GM19043 (cell line): Measurements from ENCODE around the gene PCBP2.
A peak's percentile ranks its signal among the peaks of the same experiment; 100 is the strongest.
"Not testable (repeated sequence)": the region's sequence is repeated elsewhere in the genome, so short reads cannot be mapped to it uniquely, and the experiment has no call there.

ENCODE experiments used
- ATAC-seq: cut with Tn5 transposase; IDR thresholded peaks from one replicate; pipeline ENCODE4 v1.9.1; 2021; ENCODE audit warnings: low read depth; ENCODE audit not compliant: unreplicated experiment

The PCBP2 gene

GRCh38 chr12:53439582-53439981 is 12.3 kb upstream of the PCBP2 start:
- not testable (repeated sequence) for ATAC-seq

- peak; percentile 95 for ATAC-seq
These were observed 10.7 kb upstream of the PCBP2 start, which contains the start of gene PRR13 for GRCh38 chr12:53441040-53441833. PRR13 (plus strand) TSS chr12:53441734; CDS start chr12:53442715, 981 bp downstream.

- ATAC-seq: no peak
These were observed 7.9 kb upstream of the PCBP2 start for GRCh38 chr12:53443955-53444354.

- not testable (repeated sequence) for ATAC-seq
These were observed 7.1 kb upstream of the PCBP2 start for GRCh38 chr12:53444593-53445325.

- no peak for ATAC-seq
These were observed 966 bp upstream of the PCBP2 start for GRCh38 chr12:53450936-53451335.

- ATAC-seq: no peak
These were observed 516 bp downstream of the PCBP2 start for GRCh38 chr12:53452159-53453077.

- no peak for ATAC-seq
These were observed 2.2 kb downstream of the PCBP2 start for GRCh38 chr12:53453953-53454640.

GRCh38 chr12:53454707-53455106 is 2.8 kb downstream of the PCBP2 start:
- no peak for ATAC-seq

GRCh38 chr12:53456654-53457366 is 4.9 kb downstream of the PCBP2 start:
- no peak for ATAC-seq

GRCh38 chr12:53459097-53459496 is 7.2 kb downstream of the PCBP2 start:
- ATAC-seq: no peak

GRCh38 chr12:53461059-53461458 is 9.2 kb downstream of the PCBP2 start:
- no peak for ATAC-seq

GRCh38 chr12:53461591-53461990 is 9.7 kb downstream of the PCBP2 start:
- ATAC-seq: no peak

- no peak for ATAC-seq
These were observed 11.0 kb downstream of the PCBP2 start for GRCh38 chr12:53462935-53463334.

GRCh38 chr12:53463802-53464560 is 12.1 kb downstream of the PCBP2 start:
- no peak for ATAC-seq

GRCh38 chr12:53464685-53465418 is 12.9 kb downstream of the PCBP2 start:
- no peak for ATAC-seq

GRCh38 chr12:53465679-53466078 is 13.8 kb downstream of the PCBP2 start:
- no peak for ATAC-seq

- ATAC-seq: no peak
These were observed 14.7 kb downstream of the PCBP2 start for GRCh38 chr12:53466640-53467039.

- ATAC-seq: no peak
These were observed 15.2 kb downstream of the PCBP2 start for GRCh38 chr12:53467082-53467481.
